Gastroesophageal sphincter (tissue), 4 donors: Measurements from ENCODE around the gene FNDC5. TPM values are rescaled to one million over a fixed set of nuclear protein-coding genes. Genes with fewer than 3 reads are reported as not detected.

Source experiments
- ATAC-seq: fragments of 150-250 bp; one replicate; pipeline ENCODE4 v1.9.1; 2016; ENCODE audit warnings: mild to moderate bottlenecking, moderate library complexity
- H3K27ac ChIP-seq, 4 donors: fragments of 200-600 bp; sonication (generic) in 3 of 4; 1 replicate in 3 of 4; 2 replicates in 1 of 4; pipeline ENCODE4 v1.5.1; 2016 to 2019
- H3K27me3 ChIP-seq: fragments of 200-600 bp; sonication (generic); one replicate; pipeline ENCODE4 v1.5.1; 2019
- H3K36me3 ChIP-seq, 2 donors: fragments of 200-600 bp; sonication (generic); one replicate each; pipeline ENCODE4 v1.5.1; 2019; ENCODE audit warnings: control low read depth in 1 of 2
- H3K4me1 ChIP-seq, 3 donors: fragments of 200-600 bp; sonication (generic); 1 replicate in 2 of 3; 2 replicates in 1 of 3; pipeline ENCODE4 v1.5.1; 2016 to 2019; ENCODE audit warnings: control low read depth in 2 of 3
- H3K4me3 ChIP-seq, 2 donors: fragments of 200-600 bp; sonication (generic); one replicate each; pipeline ENCODE4 v1.5.1; 2019; ENCODE audit warnings: mild to moderate bottlenecking in 1 of 2, moderate library complexity in 1 of 2
- H3K9me3 ChIP-seq, 3 donors: fragments of 200-600 bp; sonication (generic); one replicate each; pipeline ENCODE4 v1.5.1; 2017 to 2019; ENCODE audit warnings: control low read depth in 2 of 3
- EP300 ChIP-seq: sonication (generic); formaldehyde crosslinking; IDR thresholded peaks from one replicate; pipeline ENCODE4 v1.6.1; 2017; ENCODE audit warnings: antibody characterized with exemption, mild to moderate bottlenecking
- POLR2A ChIP-seq, 2 donors: fragments of 450-650 bp; IDR thresholded peaks; one replicate each; pipeline ENCODE4 v1.6.1; 2017; ENCODE audit warnings: antibody characterized with exemption in 2 of 2, mild to moderate bottlenecking in 2 of 2, moderate library complexity in 1 of 2
- POLR2AphosphoS5 ChIP-seq: sonication (generic); formaldehyde crosslinking; IDR thresholded peaks from one replicate; pipeline ENCODE4 v1.6.1; 2017; ENCODE audit warnings: antibody characterized with exemption
- WGBS, 2 donors: methylation state at CpG; one replicate each; pipeline ENCODE4 v1.1.5; 2018; ENCODE audit warnings: low coverage in 1 of 2; 5-methylcytosine and 5-hydroxymethylcytosine counted together
- total RNA-seq, 4 donors: library from RNA; depleted of rRNA; stranded (reverse); fragments of >200 nt; gene quantifications; one replicate each; pipeline ENCODE4 v1.1.0, GENCODE V29; 2016
- TF ChIP-seq, protein P1 (sequence below), 4 experiments: fragments of 200-600 bp in 2 of 4; fragments of 450-650 bp in 2 of 4; sonication (generic) in 1 of 4; IDR thresholded peaks; one replicate each; pipeline ENCODE4 v1.5.1; 2017 to 2019; ENCODE audit warnings: antibody characterized with exemption in 4 of 4, mild to moderate bottlenecking in 2 of 4, moderate library complexity in 2 of 4

The FNDC5 gene
- 10 to 100 TPM in 2 of 4 donors, 1 to 10 TPM in 2; 7.3 to 11.3 (median 8.9) TPM for total RNA-seq

DNA sequence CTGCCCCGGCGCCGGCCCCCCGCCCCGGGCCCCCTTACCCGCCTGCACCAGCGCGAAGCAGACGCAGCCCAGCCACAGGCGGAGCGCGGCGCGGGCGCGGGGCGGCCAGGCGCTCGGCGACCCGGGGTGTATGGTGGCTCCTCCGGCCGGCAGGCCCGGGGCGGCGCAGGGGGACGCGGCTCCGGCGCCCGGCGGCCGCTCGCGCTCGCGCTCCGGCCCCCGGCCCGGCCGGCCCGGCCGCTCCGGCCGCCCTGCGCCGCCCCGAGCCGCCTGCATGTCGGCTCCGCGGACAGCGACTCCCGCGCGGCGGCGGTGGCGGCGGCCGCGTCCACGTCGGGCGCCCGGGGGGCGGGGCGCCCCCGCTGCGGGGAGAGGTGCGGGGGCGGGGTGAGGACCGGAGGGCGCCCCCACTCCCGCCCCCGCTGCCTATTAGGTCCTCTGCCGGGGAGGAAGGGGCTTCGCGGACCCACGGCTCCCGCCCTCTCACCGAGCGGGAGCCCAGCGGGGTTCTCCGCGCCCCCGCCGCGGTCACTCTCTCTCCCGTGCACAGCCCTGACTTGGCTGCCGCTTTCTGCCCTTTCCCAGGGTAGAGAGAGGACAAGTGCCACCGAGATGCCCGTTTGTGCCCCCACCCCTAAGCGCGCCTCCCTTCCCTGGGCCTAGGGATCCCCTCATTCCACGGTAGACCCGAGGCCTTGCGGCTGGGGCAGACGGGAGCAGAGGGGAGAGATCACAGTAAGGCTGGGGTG, at the start of gene FNDC5:
FNDC5 (minus strand) TSS at position 298 of the 749 bp plus-strand sequence.
- Histone ChIP-seq H3K36me3 (peaks cover 0 to 13% of the 10 kb centered on the region in 2 donors), H3K9me3 (no peaks in the 10 kb centered on the region), H3K27me3 (peaks cover 7% of the 10 kb centered on the region), H3K27ac (peak within 1 kb of the TSS in 3 of 4 donors; percentile 63 to 71 (median 66)), H3K4me1 (peaks cover 0 to 42% (median 17%) of the 10 kb centered on the region in 3 donors), H3K4me3 (peak within 1 kb of the TSS; percentile 46 to 61)
- no peak for TF ChIP-seq POLR2A (IDR thresholded peaks at IDR 0.05)
- TF ChIP-seq EP300: no peak
- TF ChIP-seq, protein P1, sequence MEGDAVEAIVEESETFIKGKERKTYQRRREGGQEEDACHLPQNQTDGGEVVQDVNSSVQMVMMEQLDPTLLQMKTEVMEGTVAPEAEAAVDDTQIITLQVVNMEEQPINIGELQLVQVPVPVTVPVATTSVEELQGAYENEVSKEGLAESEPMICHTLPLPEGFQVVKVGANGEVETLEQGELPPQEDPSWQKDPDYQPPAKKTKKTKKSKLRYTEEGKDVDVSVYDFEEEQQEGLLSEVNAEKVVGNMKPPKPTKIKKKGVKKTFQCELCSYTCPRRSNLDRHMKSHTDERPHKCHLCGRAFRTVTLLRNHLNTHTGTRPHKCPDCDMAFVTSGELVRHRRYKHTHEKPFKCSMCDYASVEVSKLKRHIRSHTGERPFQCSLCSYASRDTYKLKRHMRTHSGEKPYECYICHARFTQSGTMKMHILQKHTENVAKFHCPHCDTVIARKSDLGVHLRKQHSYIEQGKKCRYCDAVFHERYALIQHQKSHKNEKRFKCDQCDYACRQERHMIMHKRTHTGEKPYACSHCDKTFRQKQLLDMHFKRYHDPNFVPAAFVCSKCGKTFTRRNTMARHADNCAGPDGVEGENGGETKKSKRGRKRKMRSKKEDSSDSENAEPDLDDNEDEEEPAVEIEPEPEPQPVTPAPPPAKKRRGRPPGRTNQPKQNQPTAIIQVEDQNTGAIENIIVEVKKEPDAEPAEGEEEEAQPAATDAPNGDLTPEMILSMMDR (IDR thresholded peaks at IDR 0.05): no peak
- no peak for TF ChIP-seq POLR2AphosphoS5
- 0% methylated on average over 8 of the region's 99 CpGs; no CpG with 5 or more reads in 1 of the 2 donors for WGBS, 2 donors
- peak; percentile 65 for ATAC-seq

DNA sequence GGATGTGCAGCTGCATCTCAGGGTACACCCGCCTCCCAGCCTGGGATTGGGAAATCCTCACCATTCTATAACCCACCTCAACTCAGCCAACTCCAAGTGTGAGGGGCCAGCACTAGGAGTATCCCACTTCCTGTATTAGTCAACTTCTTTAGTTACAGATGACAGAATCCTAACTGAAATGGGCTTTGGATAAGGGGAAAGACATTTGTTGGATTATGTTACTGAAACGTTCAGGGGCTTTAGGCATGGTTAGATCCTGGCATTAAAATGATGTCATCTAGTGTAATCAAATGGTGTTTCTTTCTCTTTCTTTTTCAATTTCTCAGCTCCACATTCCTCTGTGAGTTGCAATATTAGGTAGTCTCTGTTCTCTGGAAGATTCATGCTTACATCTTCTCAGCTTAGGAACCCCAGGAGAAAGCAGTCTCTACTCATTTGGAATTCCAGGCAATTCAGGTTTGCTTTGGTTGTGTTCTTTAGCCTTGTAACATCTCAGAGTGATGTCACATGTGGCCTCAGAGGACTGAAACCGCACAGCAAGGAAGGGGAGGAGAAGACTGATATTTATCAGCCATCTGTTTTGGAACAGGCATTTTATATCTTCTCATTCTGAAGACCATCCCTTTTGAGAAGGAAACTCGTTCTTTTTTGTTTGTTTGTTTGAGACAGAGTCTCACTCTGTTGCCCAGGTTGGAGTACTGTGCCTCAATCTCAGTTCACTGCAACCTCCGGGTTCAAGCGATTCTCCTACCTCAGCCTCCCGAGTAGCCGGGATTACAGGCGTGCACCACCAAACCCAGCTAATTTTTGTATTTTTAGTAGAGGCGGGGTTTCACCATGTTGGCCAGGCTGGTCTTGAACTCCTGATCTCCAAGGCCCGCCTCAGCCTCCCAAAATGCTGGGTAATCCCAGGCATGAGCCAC, 49.4 kb upstream of the FNDC5 start:
- TF ChIP-seq EP300 (no peak), POLR2AphosphoS5 (no peak), POLR2A (IDR thresholded peaks at IDR 0.05) (no peak)
- TF ChIP-seq, protein P1 (IDR thresholded peaks at IDR 0.05): no peak
- H3K4me3 ChIP-seq: no peak overlapping the region
- no peaks in the 10 kb centered on the region for H3K36me3 ChIP-seq
- ATAC-seq: peak; percentile 55
- peaks cover 0 to 6% (median 4%) of the 10 kb centered on the region in 3 donors for H3K4me1 ChIP-seq
- WGBS, 2 donors: 70 to 80% methylated on average over 4 to 8 of the region's 11 CpGs
- H3K9me3 ChIP-seq: no peaks in the 10 kb centered on the region
- H3K27ac ChIP-seq: no peak overlapping the region
- peaks cover 58% of the 10 kb centered on the region for H3K27me3 ChIP-seq

DNA sequence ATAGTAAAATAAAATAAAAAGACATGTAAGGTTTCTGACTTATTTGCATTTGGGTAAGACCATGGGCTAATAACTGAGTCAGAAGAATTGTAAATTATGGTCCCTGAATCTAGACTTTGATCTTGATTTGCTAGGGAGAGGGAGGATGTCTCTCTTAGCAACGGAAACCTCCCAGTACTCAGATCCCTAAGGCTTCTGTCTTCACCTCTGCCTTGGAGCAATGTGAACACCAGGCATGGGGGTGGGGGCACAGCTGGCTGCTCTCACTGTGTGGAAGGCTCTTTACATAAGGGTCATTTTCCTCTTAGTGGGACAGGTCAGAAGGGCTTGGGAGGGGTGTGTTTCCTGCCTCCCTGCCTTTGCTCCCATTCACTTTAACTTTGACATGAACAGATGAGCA, 47.5 kb upstream of the FNDC5 start:
- no peak for ATAC-seq
- Histone ChIP-seq H3K9me3 (no peaks in the 10 kb centered on the region), H3K36me3 (no peaks in the 10 kb centered on the region), H3K27ac (no peak overlapping the region), H3K4me3 (no peak overlapping the region), H3K4me1 (no peaks in the 10 kb centered on the region), H3K27me3 (peaks cover 39% of the 10 kb centered on the region)
- WGBS, 2 donors: 20 to 45% methylated on average over 1 of the region's 1 CpG
- TF ChIP-seq POLR2AphosphoS5 (no peak), EP300 (no peak), POLR2A (IDR thresholded peaks at IDR 0.05) (no peak)
- TF ChIP-seq, protein P1 (IDR thresholded peaks at IDR 0.05): no peak

DNA sequence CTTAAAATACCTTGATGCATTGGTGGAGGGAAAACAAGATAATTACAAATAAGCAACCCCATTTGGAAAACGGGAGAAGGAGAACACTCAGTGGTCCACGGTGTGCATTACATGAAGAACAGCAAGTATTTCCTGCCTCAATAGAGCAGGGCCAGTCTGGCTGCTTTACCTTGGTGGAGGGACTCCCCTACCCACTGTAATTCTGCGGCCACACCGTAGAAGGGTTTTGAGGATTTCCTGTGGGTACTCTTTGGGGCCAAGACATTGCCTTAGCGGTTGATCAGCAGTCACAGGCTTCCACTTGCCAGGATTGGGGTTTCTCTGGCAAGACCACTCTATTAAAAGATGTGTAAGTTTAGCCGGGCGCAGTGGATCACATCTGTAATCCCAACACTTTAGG, 46.8 kb upstream of the FNDC5 start:
- no peak for ATAC-seq
- Histone ChIP-seq H3K36me3 (no peaks in the 10 kb centered on the region), H3K27ac (no peak overlapping the region), H3K4me3 (no peak overlapping the region), H3K4me1 (no peaks in the 10 kb centered on the region), H3K9me3 (no peaks in the 10 kb centered on the region), H3K27me3 (peaks cover 33% of the 10 kb centered on the region)
- TF ChIP-seq POLR2AphosphoS5 (no peak), EP300 (no peak), POLR2A (IDR thresholded peaks at IDR 0.05) (no peak)
- TF ChIP-seq, protein P1 (IDR thresholded peaks at IDR 0.05): no peak
- WGBS, 2 donors: 67% methylated on average over 4 of the region's 7 CpGs; no CpG with 5 or more reads in 1 of the 2 donors
